GM12891 (cell line): ENCODE results near the gene TEAD4.

Experiments
- PAX5 ChIP-seq: IDR thresholded peaks from 2 replicates; pipeline ENCODE4 v1.6.1; 2011; ENCODE audit warnings: low read length, moderate library complexity, mild to moderate bottlenecking; ENCODE audit not compliant: insufficient read depth, severe bottlenecking
- POLR2A ChIP-seq: IDR thresholded peaks from 2 replicates; pipeline ENCODE4 v1.6.1; 2011; ENCODE audit warnings: low read depth, low read length, control low read depth
- POLR2AphosphoS5 ChIP-seq: IDR thresholded peaks from 2 replicates; pipeline ENCODE4 v1.6.1; 2011; ENCODE audit warnings: low read depth, low read length, control low read depth
- POU2F2 ChIP-seq: IDR thresholded peaks from 2 replicates; pipeline ENCODE4 v1.6.1; 2011; ENCODE audit warnings: low read depth, mild to moderate bottlenecking, control low read depth, low read length, moderate library complexity
- SPI1 ChIP-seq: IDR thresholded peaks from 2 replicates; pipeline ENCODE4 v1.6.1; 2011; ENCODE audit warnings: low read depth, low read length, control low read depth
- TAF1 ChIP-seq: IDR thresholded peaks from 2 replicates; pipeline ENCODE4 v1.6.1; 2011; ENCODE audit warnings: low read depth, low read length, control low read depth

DNA sequence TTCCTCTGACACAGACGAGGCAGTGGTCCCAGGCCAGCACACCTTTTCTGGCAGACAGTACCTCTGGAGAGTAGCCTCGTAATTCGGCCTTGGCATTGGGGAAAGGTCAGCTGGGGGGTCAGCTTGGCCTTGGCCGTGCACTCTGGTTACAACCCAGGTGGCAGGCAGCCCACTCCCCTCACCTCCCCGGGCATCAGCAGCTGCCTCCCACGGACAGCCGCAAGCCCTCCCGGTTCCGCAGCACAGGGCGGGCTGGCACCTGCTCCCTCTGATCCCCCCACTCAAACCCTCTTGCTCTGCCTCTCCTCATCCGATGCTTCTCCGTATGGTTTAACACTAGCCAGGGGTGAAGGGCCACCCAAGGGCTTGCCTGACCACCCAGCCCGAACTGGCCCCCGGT is 50.6 kb downstream of the TEAD4 start:
- no peak for TF ChIP-seq POLR2AphosphoS5
- TF ChIP-seq POLR2A = no peak
- no peak for TF ChIP-seq TAF1
- TF ChIP-seq PAX5 = no peak
- TF ChIP-seq POU2F2 = no peak
- TF ChIP-seq SPI1 = no peak
